GM21515 (cell line): ENCODE results near the gene NCSTN.

Source experiments
- ATAC-seq: cut with Tn5 transposase; IDR thresholded peaks from one replicate; pipeline ENCODE4 v1.9.1; 2021; ENCODE audit not compliant: unreplicated experiment

NCSTN gene

GRCh38 chr1:160351629-160352028, 8.4 kb downstream of the NCSTN start:
- ATAC-seq = no peak

GRCh38 chr1:160352555-160352954, 9.4 kb downstream of the NCSTN start:
- no peak for ATAC-seq

- no peak for ATAC-seq
Measured at GRCh38 chr1:160353223-160353622, 10.0 kb downstream of the NCSTN start.

DNA sequence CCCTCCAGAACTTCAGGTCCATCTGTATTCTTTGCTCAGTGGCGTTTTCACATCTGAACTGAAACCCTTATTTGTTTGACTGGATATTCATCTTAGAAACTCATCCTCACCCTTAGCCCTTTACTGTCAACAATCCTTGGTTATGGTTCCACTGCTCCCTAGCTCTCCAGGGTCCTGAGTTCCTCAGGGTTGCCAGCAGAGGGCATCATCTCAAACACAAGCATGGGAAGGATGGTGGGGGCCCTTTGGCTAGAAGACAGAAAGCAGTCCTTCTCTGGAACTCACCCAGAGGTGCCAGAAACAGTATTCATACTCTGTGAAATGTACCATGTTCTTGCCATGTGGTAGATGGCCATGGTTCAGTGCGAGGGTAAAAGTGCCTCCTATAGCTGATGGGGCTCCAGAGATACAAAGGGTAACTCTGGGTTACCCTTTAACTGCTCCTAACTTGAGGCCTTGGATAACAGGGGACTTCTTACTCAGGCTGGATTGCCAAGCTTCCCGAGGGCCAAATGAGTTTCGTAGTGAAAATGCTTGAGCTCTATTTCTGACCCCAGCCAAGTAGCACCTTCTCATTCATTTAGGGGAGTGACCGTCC, 11.3 kb downstream of the NCSTN start:
- no peak for ATAC-seq

- ATAC-seq = no peak
Measured at GRCh38 chr1:160357286-160358002, 14.3 kb downstream of the NCSTN start.

- no peak for ATAC-seq
Measured at GRCh38 chr1:160358073-160358472, 14.9 kb downstream of the NCSTN start.

- ATAC-seq = no peak
Measured at GRCh38 chr1:160359559-160360226, 16.5 kb downstream of the NCSTN start.

DNA sequence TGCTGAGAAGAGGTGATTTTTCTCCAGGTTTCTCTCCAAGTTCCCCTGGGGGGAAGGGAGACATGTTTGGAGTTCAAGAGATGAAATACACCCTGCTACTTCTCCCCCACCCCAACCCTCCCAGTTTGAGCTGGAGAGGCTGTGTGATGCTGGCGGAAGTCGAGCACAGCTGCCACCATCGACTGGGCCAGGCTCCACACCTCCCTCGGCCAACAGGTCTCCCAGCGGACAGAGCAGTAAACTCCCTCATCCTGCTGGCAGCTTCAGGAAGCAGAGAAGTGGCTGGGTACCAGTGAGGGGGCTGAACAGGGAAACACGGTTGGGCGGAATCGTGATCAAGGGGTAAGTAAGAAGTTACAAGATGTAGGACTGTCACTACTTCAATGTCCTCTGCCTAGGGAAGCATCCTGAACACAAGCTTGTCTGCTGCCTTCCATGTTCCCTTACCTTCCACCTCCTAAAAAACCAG, 17.1 kb downstream of the NCSTN start:
- no peak for ATAC-seq

DNA sequence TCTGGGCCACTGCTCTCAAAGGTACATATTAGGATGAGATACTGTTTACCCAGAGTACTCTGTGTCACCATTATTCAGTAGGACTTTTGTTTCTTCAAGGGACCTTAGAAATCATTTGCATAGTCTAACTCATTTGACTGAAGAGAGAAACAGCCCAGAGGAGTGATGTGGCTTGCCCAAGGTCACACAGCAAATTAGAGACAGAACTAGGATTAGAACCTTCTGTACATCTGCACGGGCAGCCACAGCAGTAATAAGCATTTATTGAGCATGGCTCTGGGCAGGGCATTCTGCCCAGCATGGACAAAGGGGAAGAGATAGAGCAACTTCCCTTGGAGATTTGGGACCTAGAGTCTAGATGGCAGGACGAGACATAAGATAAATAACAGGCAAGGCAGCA, 18.0 kb downstream of the NCSTN start:
- ATAC-seq = no peak

DNA sequence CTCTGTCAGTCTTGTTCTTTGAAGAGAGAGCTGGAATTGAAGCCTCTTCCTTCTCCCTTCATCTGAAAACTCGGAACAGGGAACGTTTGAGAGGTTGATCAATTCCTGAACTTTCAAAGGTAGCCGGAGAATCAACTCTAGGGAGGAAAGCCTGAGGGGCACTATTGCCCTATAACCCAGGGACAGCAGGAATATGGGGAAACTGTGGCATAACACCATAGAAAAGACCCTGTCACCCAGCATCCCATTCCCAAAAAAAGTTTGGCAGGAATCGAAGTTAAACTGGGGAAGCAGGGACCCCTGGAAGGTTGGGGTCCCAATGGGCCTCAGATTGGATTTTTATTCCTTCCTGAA, 18.6 kb downstream of the NCSTN start:
- ATAC-seq = no peak

- ATAC-seq = no peak
Measured at GRCh38 chr1:160362168-160362957, 19.2 kb downstream of the NCSTN start.

- no peak for ATAC-seq
Measured at GRCh38 chr1:160363010-160363409, 19.8 kb downstream of the NCSTN start.

- no peak for ATAC-seq
Measured at GRCh38 chr1:160363951-160364735, 21.0 kb downstream of the NCSTN start.

- no peak for ATAC-seq
Measured at GRCh38 chr1:160365325-160365724, 22.1 kb downstream of the NCSTN start.

- ATAC-seq = no peak
Measured at GRCh38 chr1:160366731-160367515, 23.7 kb downstream of the NCSTN start, which contains the start of gene NHLH1. Gene NHLH1, plus strand, starts transcription at chr1:160367071. Its CDS starts 3,661 bp downstream, at chr1:160370732.

DNA sequence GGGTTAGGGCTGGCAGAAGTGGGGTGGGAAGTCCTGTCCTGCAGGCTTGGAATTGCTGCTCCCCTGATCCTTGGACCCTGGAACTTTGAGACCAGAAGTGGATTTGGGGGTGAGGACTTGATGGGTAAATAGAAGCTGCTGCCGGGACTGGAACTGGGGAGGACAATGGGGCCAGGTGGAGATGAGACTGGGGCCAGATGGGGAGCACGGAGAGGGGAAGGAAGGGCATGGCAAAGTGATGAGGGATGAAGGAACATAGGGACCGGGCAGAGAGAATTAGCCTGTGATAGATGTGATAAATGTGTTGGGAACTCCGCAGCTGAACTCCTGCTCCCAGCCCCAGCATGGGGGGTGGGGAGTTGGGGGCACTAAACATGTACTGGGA, 24.3 kb downstream of the NCSTN start:
- no peak for ATAC-seq

DNA sequence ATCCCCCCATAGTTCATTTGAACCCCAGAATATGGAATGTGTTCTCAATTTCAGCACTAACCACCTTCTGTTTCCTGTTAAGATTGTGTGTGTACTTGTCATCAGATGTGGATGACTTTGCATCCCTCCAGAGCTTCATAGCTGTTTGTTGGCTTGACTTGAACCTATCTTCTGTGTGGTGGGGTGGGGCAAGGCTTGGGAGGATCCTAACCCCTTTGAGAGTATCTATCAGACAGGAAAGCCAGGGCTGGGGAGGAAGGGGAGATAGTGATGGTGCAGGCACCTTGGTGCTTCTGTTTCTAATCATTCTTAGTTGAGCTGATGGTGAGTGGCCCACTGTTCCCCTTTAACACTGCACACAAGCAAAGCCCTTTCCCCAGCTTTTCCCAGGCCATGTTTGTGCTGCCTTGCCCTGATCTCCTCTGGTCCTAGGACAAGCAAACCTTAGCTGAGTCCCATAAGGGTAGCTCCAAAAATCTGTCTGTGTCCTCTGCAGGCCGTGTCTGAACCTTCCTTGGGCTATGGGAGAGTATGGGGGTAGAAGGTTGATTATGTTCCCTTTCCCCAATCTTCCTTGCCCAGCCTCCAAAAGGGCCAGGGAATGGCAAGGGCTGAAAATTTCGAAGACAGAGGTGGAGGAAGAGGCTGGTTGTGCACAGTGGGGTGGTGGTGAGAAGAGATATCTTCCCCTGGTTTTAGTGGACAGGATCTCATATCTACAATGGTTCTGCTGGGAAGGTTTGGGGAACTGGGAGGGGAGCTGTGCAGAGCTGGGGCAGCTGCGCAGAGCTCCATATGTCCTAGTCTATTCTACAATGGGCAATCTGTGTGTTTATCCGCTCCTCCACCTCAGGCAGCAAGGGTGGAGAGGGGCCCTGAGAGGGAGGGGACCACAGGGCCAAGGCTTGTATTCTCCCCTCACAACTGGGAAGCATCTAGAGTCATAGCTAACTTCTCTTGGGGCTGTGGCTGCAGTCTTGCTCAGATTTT, 25.0 kb downstream of the NCSTN start:
- ATAC-seq = no peak

- ATAC-seq = no peak
Measured at GRCh38 chr1:160369087-160369486, 25.9 kb downstream of the NCSTN start.
